ENCODE data around the gene ABCA12. TPM values are rescaled to one million over a fixed set of nuclear protein-coding genes. Genes with fewer than 3 reads are reported as not detected.

ABCA12 gene
- total and polyA plus RNA-seq, 2 of the 8 experiments (the other 6 are each of a cell fraction or from before 2014, with no cell fraction given) = not detected

GRCh38 chr2:215071676-215072075, 66.8 kb downstream of the ABCA12 start:
- no peak overlapping the region for H2BK120ac ChIP-seq (replicated peaks; ENCODE audit: low read depth, low read length)
- H3K27me3 ChIP-seq (replicated peaks in 1 of 4; ENCODE audit: control insufficient read depth in 3 of 4, extremely low read depth in 1 of 4, insufficient read depth in 3 of 4, low read length in 3 of 4) = no peaks in the 10 kb centered on the region
- TF ChIP-seq CBX5 (IDR thresholded peaks at IDR 0.05; ENCODE audit: low read depth, low read length) = no peak
- H2AK5ac ChIP-seq (ENCODE audit: low read depth, low read length) = no peak overlapping the region
- H3K27ac ChIP-seq (ENCODE audit: low read depth, low read length) = no peak overlapping the region
- H3K4ac ChIP-seq (replicated peaks; ENCODE audit: insufficient read length, low read depth, low read length) = no peak overlapping the region
- no peak overlapping the region for H2BK12ac ChIP-seq (ENCODE audit: low read depth, low read length)
- H3K36me3 ChIP-seq (ENCODE audit: control insufficient read depth in 2 of 4, insufficient read depth in 4 of 4, low read length in 3 of 4) = no peaks in the 10 kb centered on the region
- FAIRE-seq (no peak), DNase-seq (ENCODE audit: low read depth in 1 of 2, low spot score in 2 of 2) (no peak)
- no peak overlapping the region for H3K9ac ChIP-seq (replicated peaks in 1 of 4; ENCODE audit: extremely low read depth in 1 of 4, low read depth in 3 of 4, low read length in 3 of 4)
- no peaks in the 10 kb centered on the region for H4K20me1 ChIP-seq (replicated peaks in 1 of 2; ENCODE audit: control insufficient read depth in 1 of 2, insufficient read depth in 2 of 2, low read length in 2 of 2)
- no peak overlapping the region for H3K18ac ChIP-seq (ENCODE audit: extremely low read depth, low read length)
- no peak overlapping the region for H3K23ac ChIP-seq (ENCODE audit: insufficient read length)
- H2BK15ac ChIP-seq (ENCODE audit: low read length) = no peak overlapping the region
- no peak overlapping the region for H2BK20ac ChIP-seq (ENCODE audit: low read length)
- no peak overlapping the region for H2BK5ac ChIP-seq (ENCODE audit: low read depth, low read length)
- CTCF ChIA-PET (ENCODE audit: partially characterized antibody) = no interaction called here
- H3K56ac ChIP-seq (replicated peaks; ENCODE audit: insufficient read length, low read depth, low read length) = no peak overlapping the region
- H2AFZ ChIP-seq (ENCODE audit: low read length) = no peak overlapping the region
- H4K5ac ChIP-seq (ENCODE audit: insufficient read length, low read depth, low read length) = no peak overlapping the region
- no peak overlapping the region for H4K91ac ChIP-seq (replicated peaks; ENCODE audit: insufficient read length, low read length)
- no peaks in the 10 kb centered on the region for H3K79me1 ChIP-seq (ENCODE audit: low read depth, low read length)
- H3K4me3 ChIP-seq (ENCODE audit: extremely low read depth in 1 of 4, insufficient read depth in 2 of 4, low read depth in 3 of 4, low read length in 4 of 4) = no peak overlapping the region
- WGBS, 2 experiments (ENCODE audit: extremely low coverage in 1 of 2, insufficient coverage in 1 of 2, insufficient read length in 1 of 2, insufficient replicate concordance in 2 of 2, low coverage in 1 of 2, low lambda C conversion rate in 2 of 2, missing lambda C conversion rate in 1 of 2) = 95% methylated on average over 3 of the region's 3 CpGs; no CpG with 5 or more reads in 1 of the 2 experiments
- H3K14ac ChIP-seq (ENCODE audit: insufficient read length) = no peak overlapping the region
- no peaks in the 10 kb centered on the region for H3K79me2 ChIP-seq (ENCODE audit: control insufficient read depth in 1 of 2, insufficient read depth in 2 of 2, low read length in 2 of 2)
- H3K23me2 ChIP-seq (ENCODE audit: low read depth, low read length) = no peaks in the 10 kb centered on the region
- no peaks in the 10 kb centered on the region for H3K4me1 ChIP-seq (replicated peaks in 1 of 4; ENCODE audit: control insufficient read depth in 3 of 4, insufficient read depth in 4 of 4, low read length in 3 of 4)
- H3K9me3 ChIP-seq (ENCODE audit: insufficient read depth in 2 of 2, low read depth in 1 of 2, low read length in 1 of 2) = no peaks in the 10 kb centered on the region
- POLR2A ChIA-PET (ENCODE audit: partially characterized antibody) = no interaction called here
- no peak overlapping the region for H4K8ac ChIP-seq (ENCODE audit: extremely low read depth, insufficient read depth, low read length)
- H3K4me2 ChIP-seq (ENCODE audit: insufficient read depth in 1 of 2, low read depth in 2 of 2, low read length in 2 of 2) = no peak overlapping the region
